A673 (cell line): ENCODE results near the gene SERPINH1. TPM values are rescaled to one million over a fixed set of nuclear protein-coding genes. Genes with fewer than 3 reads are reported as not detected.

ENCODE experiments used
- BruUV-seq: library from RNA; stranded (reverse); fragments of 400-500 nt; replicated peaks from 2 replicates; lab custom pipeline; 2021; lab: Mats Ljungman, UMichigan
- CTCF ChIA-PET: fragments of 300-600 bp; sonication (Branson Sonifier 250); formaldehyde crosslinking; loops from one replicate; lab custom pipeline; 2022; ENCODE audit warnings: antibody characterized with exemption; lab: Charles Lee
- POLR2A ChIA-PET: fragments of 300-600 bp; sonication (Branson Sonifier 250); formaldehyde crosslinking; loops from one replicate; lab custom pipeline; 2022; ENCODE audit warnings: antibody characterized with exemption; ENCODE audit not compliant: low non-redundant PET; lab: Charles Lee
- DNase-seq: peaks from one replicate; pipeline ENCODE4 v3.0.0-alpha.2; 2015; ENCODE audit warnings: low spot score
- H3K27ac ChIP-seq: fragments of 200-600 bp; sonication (generic); 2 replicates; pipeline ENCODE4 v1.5.1; 2016; ENCODE audit warnings: mixed run types, low read depth, mild to moderate bottlenecking, mixed read lengths, antibody characterized with exemption, low read length; ENCODE audit not compliant: poor library complexity, severe bottlenecking
- H3K27me3 ChIP-seq: fragments of 200-600 bp; sonication (generic); replicated peaks from 2 replicates; pipeline ENCODE4 v1.6.1; 2017; ENCODE audit warnings: mixed run types, low read depth, mild to moderate bottlenecking, mixed read lengths, antibody characterized with exemption, low read length; ENCODE audit not compliant: insufficient read depth, poor library complexity
- H3K36me3 ChIP-seq: fragments of 200-600 bp; sonication (generic); 2 replicates; pipeline ENCODE4 v1.6.1; 2016; ENCODE audit warnings: mixed run types, mild to moderate bottlenecking, mixed read lengths, antibody characterized with exemption, low read length; ENCODE audit not compliant: insufficient read depth, poor library complexity, severe bottlenecking
- H3K4me1 ChIP-seq: fragments of 200-600 bp; sonication (generic); 2 replicates; pipeline ENCODE4 v1.6.1; 2017; ENCODE audit warnings: mixed run types, mild to moderate bottlenecking, mixed read lengths, antibody characterized with exemption, low read length; ENCODE audit not compliant: insufficient read depth, poor library complexity, severe bottlenecking
- H3K4me3 ChIP-seq: fragments of 200-600 bp; sonication (generic); 2 replicates; pipeline ENCODE4 v1.5.1; 2016; ENCODE audit warnings: low read depth, mixed run types, mild to moderate bottlenecking, mixed read lengths, low read length; ENCODE audit not compliant: poor library complexity, severe bottlenecking
- H3K9me3 ChIP-seq: fragments of 200-600 bp; sonication (generic); 2 replicates; pipeline ENCODE4 v1.6.1; 2016; ENCODE audit warnings: mixed run types, low read depth, mild to moderate bottlenecking, mixed read lengths, antibody characterized with exemption, low read length; ENCODE audit not compliant: poor library complexity, severe bottlenecking
- CTCF ChIP-seq: fragments of 300-800, 200-600 bp; sonication (generic); conservative IDR thresholded peaks from 2 replicates; pipeline ENCODE4 v1.5.1; 2017; ENCODE audit warnings: low read depth, mild to moderate bottlenecking, antibody characterized with exemption, low read length, moderate library complexity, mixed read lengths
- EZH2 ChIP-seq: fragments of 200-600 bp; sonication (generic); IDR thresholded peaks from 2 replicates; pipeline ENCODE4 v1.6.1; 2017; ENCODE audit warnings: borderline replicate concordance, low read depth, mild to moderate bottlenecking, mixed read lengths, antibody characterized with exemption, low read length; ENCODE audit not compliant: poor library complexity, severe bottlenecking
- intact Hi-C: fragments of 100-400 bp; cut with micrococcal nuclease; formaldehyde crosslinking; loops from one replicate; pipeline ENCODE4 v1.10.0; 2022; ENCODE audit not compliant: unreplicated experiment
- total RNA-seq: library from RNA; stranded (reverse); gene quantifications from 2 replicates; pipeline ENCODE4 v1.2.3, GENCODE V29; 2021

SERPINH1 gene
- total RNA-seq, 1 experiment from 2014 or later, result 268 TPM

- intact Hi-C loops, result no loop called here
- no peaks in the 10 kb centered on the region for H3K9me3 ChIP-seq
- no peak overlapping the region for H3K4me3 ChIP-seq
- ChIA-PET CTCF (no interaction called here), POLR2A (interaction anchor here (1.5 kb wide), 1 partner anchor 214 kb away, joined by 3 read pairs; no protein-coding TSS in a partner anchor)
- H3K4me1 ChIP-seq, result peaks cover 33% of the 10 kb centered on the region
- DNase-seq, result no peak
- H3K36me3 ChIP-seq, result no peaks in the 10 kb centered on the region
- no peaks in the 10 kb centered on the region for H3K27me3 ChIP-seq
- no TSS peak for BruUV-seq
- peak overlapping the region; percentile 95 for H3K27ac ChIP-seq
- TF ChIP-seq EZH2, result no peak
- TF ChIP-seq CTCF, result no peak
These were observed 8.9 kb upstream of the SERPINH1 start for GRCh38 chr11:75553182-75553581.

GRCh38 chr11:75553889-75554257 is 8.2 kb upstream of the SERPINH1 start:
- H3K27ac ChIP-seq, result peak overlapping the region; percentile 95
- intact Hi-C loops, result no loop called here
- no peaks in the 10 kb centered on the region for H3K36me3 ChIP-seq
- POLR2A ChIA-PET, result interaction anchor here (0.6 to 1.5 kb wide), 6 partner anchors 9 to 214 kb away, joined by 3 to 11 read pairs (median 4); partner anchors contain the start of gene SERPINH1
- no peaks in the 10 kb centered on the region for H3K27me3 ChIP-seq
- DNase-seq, result no peak
- no TSS peak for BruUV-seq
- TF ChIP-seq EZH2, result no peak
- TF ChIP-seq CTCF, result no peak
- H3K4me1 ChIP-seq, result peaks cover 40% of the 10 kb centered on the region
- H3K4me3 ChIP-seq, result no peak overlapping the region
- H3K9me3 ChIP-seq, result no peaks in the 10 kb centered on the region
- CTCF ChIA-PET, result interaction anchor here (0.9 to 1.4 kb wide), 2 partner anchors 22 to 28 kb away, joined by 3 read pairs; partner anchors contain the start of gene GDPD5

GRCh38 chr11:75554258-75555022 is 7.6 kb upstream of the SERPINH1 start:
- no peaks in the 10 kb centered on the region for H3K36me3 ChIP-seq
- H3K27me3 ChIP-seq, result no peaks in the 10 kb centered on the region
- TF ChIP-seq CTCF, result no peak
- TF ChIP-seq EZH2, result no peak
- peak overlapping the region; percentile 95 for H3K27ac ChIP-seq
- intact Hi-C loops, result no loop called here
- no peak overlapping the region for H3K4me3 ChIP-seq
- DNase-seq, result peak; percentile 94
- H3K4me1 ChIP-seq, result peaks cover 45% of the 10 kb centered on the region
- CTCF ChIA-PET, result interaction anchor here (0.7 to 1.4 kb wide), 3 partner anchors 22 to 29 kb away, joined by 3 read pairs; partner anchors contain the start of gene GDPD5
- BruUV-seq, result no TSS peak
- H3K9me3 ChIP-seq, result no peaks in the 10 kb centered on the region
- POLR2A ChIA-PET, result interaction anchor here (0.6 to 1.5 kb wide), 7 partner anchors 8 to 215 kb away, joined by 3 to 11 read pairs (median 3); partner anchors contain the start of gene SERPINH1
